ENCODE data around the gene DNAAF8.

DNA sequence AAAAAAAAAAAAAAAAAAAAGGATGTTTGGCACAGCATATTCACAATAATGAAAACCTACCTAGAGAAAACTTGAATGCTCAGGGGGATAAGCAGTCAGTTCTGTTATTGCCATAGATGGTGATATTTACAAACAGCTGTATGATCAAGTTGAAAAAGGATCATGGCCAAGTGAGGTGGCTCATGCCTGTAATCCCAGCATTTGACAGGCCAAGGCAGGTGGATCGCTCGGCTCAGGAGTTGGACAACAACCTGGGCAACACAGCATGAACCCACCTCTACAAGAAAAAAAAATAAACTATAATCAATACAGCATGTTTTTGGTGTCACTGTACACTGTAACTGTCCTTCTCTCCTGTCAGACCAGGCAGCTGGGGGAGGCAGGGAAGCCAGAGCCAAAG is 19.3 kb upstream of the DNAAF8 start:
- TF ChIP-seq EZH2 (optimal IDR thresholded peaks at IDR 0.05; ENCODE audit: low read depth, low read length) = no peak
- TF ChIP-seq, protein P1, sequence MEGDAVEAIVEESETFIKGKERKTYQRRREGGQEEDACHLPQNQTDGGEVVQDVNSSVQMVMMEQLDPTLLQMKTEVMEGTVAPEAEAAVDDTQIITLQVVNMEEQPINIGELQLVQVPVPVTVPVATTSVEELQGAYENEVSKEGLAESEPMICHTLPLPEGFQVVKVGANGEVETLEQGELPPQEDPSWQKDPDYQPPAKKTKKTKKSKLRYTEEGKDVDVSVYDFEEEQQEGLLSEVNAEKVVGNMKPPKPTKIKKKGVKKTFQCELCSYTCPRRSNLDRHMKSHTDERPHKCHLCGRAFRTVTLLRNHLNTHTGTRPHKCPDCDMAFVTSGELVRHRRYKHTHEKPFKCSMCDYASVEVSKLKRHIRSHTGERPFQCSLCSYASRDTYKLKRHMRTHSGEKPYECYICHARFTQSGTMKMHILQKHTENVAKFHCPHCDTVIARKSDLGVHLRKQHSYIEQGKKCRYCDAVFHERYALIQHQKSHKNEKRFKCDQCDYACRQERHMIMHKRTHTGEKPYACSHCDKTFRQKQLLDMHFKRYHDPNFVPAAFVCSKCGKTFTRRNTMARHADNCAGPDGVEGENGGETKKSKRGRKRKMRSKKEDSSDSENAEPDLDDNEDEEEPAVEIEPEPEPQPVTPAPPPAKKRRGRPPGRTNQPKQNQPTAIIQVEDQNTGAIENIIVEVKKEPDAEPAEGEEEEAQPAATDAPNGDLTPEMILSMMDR (IDR thresholded peaks at IDR 0.05; ENCODE audit: low read length) = no peak
- no peak for TF ChIP-seq EZH2phosphoT487 (IDR thresholded peaks at IDR 0.05; ENCODE audit: low read length)

All from MM.1S (cell line).